Cardiac fibroblast (primary cell): ENCODE measurements around the gene ZNF423.

ENCODE experiments used
- DNase-seq, 2 donors: peaks; one replicate each; pipeline versions ENCODE4 v3.0.0 to v3.0.0-alpha.2; 2010; ENCODE audit warnings: low read depth in 2 of 2
- H3K4me3 ChIP-seq, 2 donors: replicated peaks in 1 of 2; 1 replicate in 1 of 2; 2 replicates in 1 of 2; pipeline ENCODE4 v1.5.1; 2011; ENCODE audit warnings: low read depth in 2 of 2, low read length in 2 of 2, mild to moderate bottlenecking in 2 of 2, moderate library complexity in 1 of 2
- TF ChIP-seq, protein P1 (sequence below): IDR thresholded peaks from one replicate; pipeline ENCODE4 v1.5.1; 2011; ENCODE audit warnings: low read depth, mild to moderate bottlenecking, low read length, inconsistent platforms

ZNF423 gene

DNA sequence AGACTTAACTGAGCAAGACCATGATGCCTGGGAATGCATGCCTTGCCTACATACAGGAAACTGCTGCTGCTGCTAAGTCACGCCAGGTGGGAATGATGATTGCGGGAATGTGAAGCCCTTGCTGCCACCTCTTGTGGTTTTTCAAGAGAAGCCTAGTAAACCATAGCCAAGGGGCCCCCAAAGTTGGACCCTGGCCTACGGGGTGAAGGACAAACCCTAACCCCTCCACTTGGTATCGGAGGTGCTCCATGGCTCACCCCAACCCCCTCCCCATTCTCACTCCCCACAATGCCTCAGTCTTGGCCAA, 233.9 kb downstream of the ZNF423 start:
- no peak overlapping the region for H3K4me3 ChIP-seq
- TF ChIP-seq, protein P1, sequence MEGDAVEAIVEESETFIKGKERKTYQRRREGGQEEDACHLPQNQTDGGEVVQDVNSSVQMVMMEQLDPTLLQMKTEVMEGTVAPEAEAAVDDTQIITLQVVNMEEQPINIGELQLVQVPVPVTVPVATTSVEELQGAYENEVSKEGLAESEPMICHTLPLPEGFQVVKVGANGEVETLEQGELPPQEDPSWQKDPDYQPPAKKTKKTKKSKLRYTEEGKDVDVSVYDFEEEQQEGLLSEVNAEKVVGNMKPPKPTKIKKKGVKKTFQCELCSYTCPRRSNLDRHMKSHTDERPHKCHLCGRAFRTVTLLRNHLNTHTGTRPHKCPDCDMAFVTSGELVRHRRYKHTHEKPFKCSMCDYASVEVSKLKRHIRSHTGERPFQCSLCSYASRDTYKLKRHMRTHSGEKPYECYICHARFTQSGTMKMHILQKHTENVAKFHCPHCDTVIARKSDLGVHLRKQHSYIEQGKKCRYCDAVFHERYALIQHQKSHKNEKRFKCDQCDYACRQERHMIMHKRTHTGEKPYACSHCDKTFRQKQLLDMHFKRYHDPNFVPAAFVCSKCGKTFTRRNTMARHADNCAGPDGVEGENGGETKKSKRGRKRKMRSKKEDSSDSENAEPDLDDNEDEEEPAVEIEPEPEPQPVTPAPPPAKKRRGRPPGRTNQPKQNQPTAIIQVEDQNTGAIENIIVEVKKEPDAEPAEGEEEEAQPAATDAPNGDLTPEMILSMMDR: no peak
- DNase-seq: no peak

DNA sequence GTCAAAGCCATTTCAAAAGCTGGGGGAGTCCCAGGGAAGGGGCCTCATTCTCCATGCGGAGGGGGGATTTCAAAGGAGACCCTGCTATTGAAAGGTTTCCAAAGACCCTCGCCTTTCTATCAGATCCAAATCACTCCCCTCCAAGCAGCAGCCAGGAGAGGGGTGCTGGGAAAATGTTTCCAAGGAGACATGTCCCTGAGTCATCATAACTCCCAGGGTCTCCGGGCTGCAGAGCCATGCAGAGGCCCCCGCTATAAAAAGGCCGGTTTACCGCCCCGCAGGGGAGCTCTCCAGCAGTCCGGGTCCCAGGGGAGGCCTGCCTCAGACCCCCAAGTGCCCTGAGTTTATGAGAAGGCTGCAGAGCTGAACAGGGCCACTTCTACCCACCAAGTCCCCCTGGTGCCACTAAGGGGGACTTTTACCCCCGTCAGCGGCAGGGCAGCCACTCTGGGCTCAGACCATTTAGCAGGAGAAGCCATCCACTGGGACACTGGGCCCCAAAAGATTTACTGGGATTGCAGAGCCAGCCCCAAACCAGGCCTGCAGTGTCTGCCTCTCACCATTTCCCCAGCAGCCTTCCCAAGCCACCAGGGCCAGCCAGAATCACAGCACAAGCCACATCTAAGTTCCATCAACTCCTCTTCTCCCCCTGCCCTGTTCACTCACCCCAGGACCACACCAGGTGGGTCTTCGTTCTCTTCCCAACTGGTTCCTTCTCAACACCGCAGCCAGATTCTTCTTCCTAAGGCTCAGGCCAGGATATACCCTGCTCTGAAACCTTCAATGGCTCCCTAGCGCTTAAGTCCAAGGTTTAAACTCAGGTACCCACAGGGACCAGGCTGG, 234.4 kb downstream of the ZNF423 start:
- H3K4me3 ChIP-seq: no peak overlapping the region
- TF ChIP-seq, protein P1: no peak
- DNase-seq: peak in 1 of 2 donors; percentile 22

DNA sequence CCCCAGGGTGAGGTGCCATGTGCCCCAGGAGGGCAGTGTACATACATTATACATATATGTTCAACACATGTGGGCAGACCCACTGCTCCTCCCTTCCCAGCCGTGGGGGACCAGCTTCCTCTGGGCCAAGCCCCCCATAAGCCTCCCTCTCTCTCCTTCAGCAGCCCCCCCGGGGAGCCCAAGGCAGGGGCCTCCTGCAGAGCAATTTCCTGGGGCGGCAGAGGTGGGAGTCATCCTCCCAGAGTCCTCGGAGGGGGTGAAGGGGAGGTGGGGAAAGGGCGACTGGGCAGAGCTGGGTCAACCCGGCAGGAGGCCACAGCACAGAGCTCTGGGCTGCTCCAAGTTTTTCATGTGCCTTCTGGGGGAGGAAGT, 235.1 kb downstream of the ZNF423 start:
- H3K4me3 ChIP-seq: no peak overlapping the region
- DNase-seq: peak in 1 of 2 donors; percentile 40
- TF ChIP-seq, protein P1: no peak

DNA sequence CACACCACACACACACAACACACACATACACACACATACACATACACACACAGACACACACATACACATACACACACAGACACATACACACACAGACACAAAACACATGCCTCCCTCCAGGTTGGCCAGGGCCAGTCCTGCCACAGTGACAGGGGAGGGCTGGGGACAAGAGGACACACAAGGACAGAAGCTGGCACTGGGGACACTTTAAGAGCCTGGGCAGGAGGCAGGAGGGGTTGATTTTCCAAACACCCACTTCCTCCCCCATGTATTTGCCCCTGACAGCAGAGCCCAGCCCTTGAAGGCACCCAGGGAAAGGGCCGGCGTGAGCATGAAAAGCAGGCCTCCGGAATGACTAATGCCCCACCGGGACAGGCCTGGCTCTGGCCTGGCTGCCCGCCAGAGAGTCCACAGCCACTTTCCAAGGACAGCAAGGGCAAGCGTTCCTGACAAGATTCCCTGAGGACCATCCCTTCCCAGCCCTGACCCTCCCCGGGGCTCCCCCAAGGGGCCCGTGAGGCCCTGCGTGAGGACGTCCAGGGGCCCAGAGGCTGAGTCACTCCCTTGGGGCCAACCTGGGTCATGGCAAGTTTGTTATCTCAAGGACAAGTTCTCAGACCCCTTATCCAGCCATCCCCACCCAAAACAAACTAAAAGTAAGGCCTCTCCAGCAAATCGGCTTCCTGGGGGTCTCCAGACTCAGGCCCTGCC, 235.6 kb downstream of the ZNF423 start:
- H3K4me3 ChIP-seq: no peak overlapping the region
- peak; percentile 81 to 91 for DNase-seq
- TF ChIP-seq, protein P1: no peak

DNA sequence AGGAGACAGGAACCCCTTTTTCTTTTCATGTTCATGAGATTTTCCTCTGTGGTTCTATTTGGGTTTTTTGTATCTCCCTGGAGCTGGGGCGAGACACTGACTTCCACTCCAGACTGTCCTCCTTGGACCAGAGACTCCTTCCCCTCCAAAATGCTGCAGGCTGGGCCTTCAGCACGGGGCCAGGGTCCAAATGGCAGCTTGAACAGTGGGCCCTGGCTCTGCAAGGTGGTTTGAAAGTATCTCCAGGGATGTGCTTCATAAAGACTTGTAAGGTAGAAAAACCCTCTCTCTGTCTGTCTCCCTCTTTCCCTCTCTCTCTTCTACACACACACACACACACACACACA, 236.1 kb downstream of the ZNF423 start:
- TF ChIP-seq, protein P1: no peak
- DNase-seq: no peak
- no peak overlapping the region for H3K4me3 ChIP-seq

DNA sequence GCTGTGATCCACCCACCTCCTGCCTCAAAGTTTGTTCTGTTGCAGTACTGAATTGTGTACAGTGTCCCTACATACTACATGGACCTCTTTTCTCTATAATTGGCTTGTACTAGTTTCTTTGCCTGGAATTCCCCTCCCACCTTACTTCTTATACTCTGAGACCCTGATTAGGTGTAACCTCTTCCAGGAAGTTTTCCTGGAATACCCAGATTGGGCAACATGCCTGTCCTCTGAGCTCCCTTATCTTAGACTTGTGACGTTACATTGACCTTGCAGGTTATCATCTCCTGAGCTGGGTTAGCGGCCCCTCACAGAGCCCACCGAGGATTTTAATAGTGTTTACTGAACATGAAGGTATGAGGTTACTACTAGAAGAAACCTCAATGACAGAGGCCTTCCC, 237.0 kb downstream of the ZNF423 start:
- TF ChIP-seq, protein P1: no peak
- H3K4me3 ChIP-seq: no peak overlapping the region
- DNase-seq: no peak
